HepG2 (cell line): ENCODE data around the gene POLR3E. TPM values are rescaled to one million over a fixed set of nuclear protein-coding genes. Genes with fewer than 3 reads are reported as not detected.
A peak's percentile ranks its signal among the peaks of the same experiment; 100 is the strongest.

Source experiments
- ARID2 ChIP-seq: sonication (generic); formaldehyde crosslinking; IDR thresholded peaks from 2 replicates; pipeline ENCODE4 v1.8.1; 2022; ENCODE audit warnings: mild to moderate bottlenecking, missing genetic modification reagents, borderline replicate concordance
- DMTF1 ChIP-seq: sonication (generic); formaldehyde crosslinking; IDR thresholded peaks from 2 replicates; pipeline ENCODE4 v1.4.0; 2020; ENCODE audit warnings: mild to moderate bottlenecking, missing genetic modification reagents
- EEA1 ChIP-seq: sonication (generic); formaldehyde crosslinking; IDR thresholded peaks from 2 replicates; pipeline ENCODE4 v1.5.1; 2020; ENCODE audit warnings: mild to moderate bottlenecking, missing genetic modification reagents, borderline replicate concordance
- FOSL2 ChIP-seq: sonication (generic); formaldehyde crosslinking; IDR thresholded peaks from 2 replicates; pipeline ENCODE4 v1.4.0; 2020; ENCODE audit warnings: missing genetic modification reagents
- HNRNPH1 ChIP-seq: fragments of 200-400 bp; formaldehyde crosslinking; optimal IDR thresholded peaks from 2 replicates; pipeline ENCODE3; 2017; ENCODE audit warnings: mild to moderate bottlenecking, low read depth, low read length
- HNRNPL ChIP-seq: fragments of 200-400 bp; formaldehyde crosslinking; IDR thresholded peaks from 2 replicates; pipeline ENCODE4 v1.6.1; 2017; ENCODE audit warnings: mild to moderate bottlenecking, low read depth, low read length
- HNRNPUL1 ChIP-seq: fragments of 200-400 bp; formaldehyde crosslinking; IDR thresholded peaks from 2 replicates; pipeline ENCODE4 v1.6.1; 2017; ENCODE audit warnings: low read depth, mild to moderate bottlenecking, low read length, moderate library complexity
- KAT2B ChIP-seq: fragments of 150-350 bp; IDR thresholded peaks from 2 replicates; pipeline ENCODE4 v1.6.1; 2014; ENCODE audit warnings: low read depth, low read length, borderline replicate concordance
- NFE2L2 ChIP-seq: fragments of 150-350 bp; IDR thresholded peaks from 2 replicates; pipeline ENCODE4 v1.6.1; 2014; ENCODE audit warnings: low read length
- PCBP2 ChIP-seq: fragments of 200-400 bp; formaldehyde crosslinking; optimal IDR thresholded peaks from 2 replicates; pipeline ENCODE3; 2018; ENCODE audit warnings: low read length, low read depth; ENCODE audit not compliant: poor library complexity, severe bottlenecking
- SAFB2 ChIP-seq: sonication (generic); formaldehyde crosslinking; IDR thresholded peaks from 2 replicates; pipeline ENCODE4 v1.5.1; 2020; ENCODE audit warnings: missing genetic modification reagents, low read depth, mild to moderate bottlenecking, borderline replicate concordance
- SALL2 ChIP-seq: sonication (generic); formaldehyde crosslinking; IDR thresholded peaks from 2 replicates; pipeline ENCODE4 v1.8.1; 2023; ENCODE audit warnings: mild to moderate bottlenecking, missing genetic modification reagents, inconsistent platforms
- SMYD3 ChIP-seq: sonication (generic); formaldehyde crosslinking; IDR thresholded peaks from 2 replicates; pipeline ENCODE4 v1.8.1; 2023; ENCODE audit warnings: mild to moderate bottlenecking, missing genetic modification reagents
- ZBTB3 ChIP-seq: sonication (generic); formaldehyde crosslinking; IDR thresholded peaks from 2 replicates; pipeline ENCODE4 v1.4.0; 2020; ENCODE audit warnings: low read depth, mild to moderate bottlenecking, moderate library complexity, missing genetic modification reagents, borderline replicate concordance
- ZBTB8A ChIP-seq: sonication (generic); formaldehyde crosslinking; IDR thresholded peaks from 2 replicates; pipeline ENCODE4 v1.4.0; 2020; ENCODE audit warnings: mild to moderate bottlenecking, low read depth, missing genetic modification reagents, borderline replicate concordance
- ZNF143 ChIP-seq: sonication (generic); formaldehyde crosslinking; IDR thresholded peaks from 2 replicates; pipeline ENCODE4 v1.4.0; 2020; ENCODE audit warnings: missing genetic modification reagents
- ZNF326 ChIP-seq: sonication (generic); formaldehyde crosslinking; IDR thresholded peaks from 2 replicates; pipeline ENCODE4 v1.4.0; 2020; ENCODE audit warnings: missing genetic modification reagents, borderline replicate concordance
- ZNF441 ChIP-seq: sonication (generic); formaldehyde crosslinking; IDR thresholded peaks from 2 replicates; pipeline ENCODE4 v1.7.0; 2021; ENCODE audit warnings: missing genetic modification reagents, borderline replicate concordance
- ZNF570 ChIP-seq: sonication (generic); formaldehyde crosslinking; IDR thresholded peaks from 2 replicates; pipeline ENCODE4 v1.4.0; 2020; ENCODE audit warnings: mild to moderate bottlenecking, missing genetic modification reagents, borderline replicate concordance
- ZSCAN12 ChIP-seq: sonication (generic); formaldehyde crosslinking; IDR thresholded peaks from 2 replicates; pipeline ENCODE4 v1.9.0; 2021; ENCODE audit warnings: mild to moderate bottlenecking, missing genetic modification reagents
- polyA plus RNA-seq, 8 experiments: library from polyadenylated mRNA; depleted of rRNA in 3 of 8; stranded (reverse) in 7 of 8; unstranded in 1 of 8; fragments of >200 nt; fragmentation: Illumina TruSeq in 4 of 8; extraction: Trizol in 4 of 8; gene quantifications; 2 replicates each; pipeline versions ENCODE4 v1.2.1 to v1.2.3, GENCODE V29; 2011 to 2016; ENCODE audit warnings: low read depth in 4 of 8, missing spikeins in 1 of 8, mixed read lengths in 1 of 8; ENCODE audit not compliant: insufficient read depth in 1 of 8
- total RNA-seq, 5 experiments: library from RNA; depleted of rRNA; stranded (reverse); fragments of >200 nt; fragmentation: Illumina TruSeq; extraction: Trizol; gene quantifications; 2 replicates each; pipeline ENCODE4 v1.2.3, GENCODE V29; 2016; ENCODE audit warnings: low read depth in 1 of 5
- TF ChIP-seq, protein P1 (sequence below): sonication (generic); formaldehyde crosslinking; IDR thresholded peaks from 2 replicates; pipeline ENCODE4 v1.5.1; 2020; ENCODE audit warnings: mild to moderate bottlenecking, missing genetic modification reagents, moderate library complexity
- TF ChIP-seq, protein P2 (sequence below): sonication (generic); formaldehyde crosslinking; IDR thresholded peaks from 2 replicates; pipeline ENCODE4 v1.4.0; 2020; ENCODE audit warnings: missing genetic modification reagents

The POLR3E gene
- total and polyA plus RNA-seq, 2 of the 13 experiments (the other 11 are each of a cell fraction or from before 2014, with no cell fraction given): 135 to 262 TPM

DNA sequence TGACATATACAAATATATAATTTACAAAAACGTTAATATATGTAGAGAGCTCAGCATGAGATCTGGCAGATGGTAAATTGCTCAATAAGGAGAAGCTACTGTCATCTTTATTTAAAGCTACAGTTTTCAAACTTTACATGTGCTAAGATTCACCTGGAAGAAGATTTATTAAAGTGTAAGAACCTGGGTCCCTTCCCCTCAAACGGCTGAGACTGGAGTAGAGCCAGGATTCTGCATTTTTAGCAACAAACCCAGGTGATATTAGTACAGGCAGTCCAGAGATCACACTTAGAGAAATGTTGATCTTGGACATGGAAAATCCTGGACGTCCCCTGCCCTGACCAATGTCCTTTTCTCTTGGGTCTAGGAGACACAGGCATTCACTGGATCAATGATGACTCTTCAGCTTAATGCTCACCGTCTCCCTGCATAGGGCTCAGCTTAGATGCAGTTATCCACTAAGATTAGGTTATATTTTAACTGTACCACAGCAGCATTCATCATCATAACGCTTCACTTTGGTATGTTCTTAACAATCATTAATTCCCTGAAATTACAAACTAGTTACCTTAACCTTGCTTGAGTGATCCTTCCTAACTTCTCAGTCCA, 56.8 kb downstream of the POLR3E start (continued):
- TF ChIP-seq, protein P1, sequence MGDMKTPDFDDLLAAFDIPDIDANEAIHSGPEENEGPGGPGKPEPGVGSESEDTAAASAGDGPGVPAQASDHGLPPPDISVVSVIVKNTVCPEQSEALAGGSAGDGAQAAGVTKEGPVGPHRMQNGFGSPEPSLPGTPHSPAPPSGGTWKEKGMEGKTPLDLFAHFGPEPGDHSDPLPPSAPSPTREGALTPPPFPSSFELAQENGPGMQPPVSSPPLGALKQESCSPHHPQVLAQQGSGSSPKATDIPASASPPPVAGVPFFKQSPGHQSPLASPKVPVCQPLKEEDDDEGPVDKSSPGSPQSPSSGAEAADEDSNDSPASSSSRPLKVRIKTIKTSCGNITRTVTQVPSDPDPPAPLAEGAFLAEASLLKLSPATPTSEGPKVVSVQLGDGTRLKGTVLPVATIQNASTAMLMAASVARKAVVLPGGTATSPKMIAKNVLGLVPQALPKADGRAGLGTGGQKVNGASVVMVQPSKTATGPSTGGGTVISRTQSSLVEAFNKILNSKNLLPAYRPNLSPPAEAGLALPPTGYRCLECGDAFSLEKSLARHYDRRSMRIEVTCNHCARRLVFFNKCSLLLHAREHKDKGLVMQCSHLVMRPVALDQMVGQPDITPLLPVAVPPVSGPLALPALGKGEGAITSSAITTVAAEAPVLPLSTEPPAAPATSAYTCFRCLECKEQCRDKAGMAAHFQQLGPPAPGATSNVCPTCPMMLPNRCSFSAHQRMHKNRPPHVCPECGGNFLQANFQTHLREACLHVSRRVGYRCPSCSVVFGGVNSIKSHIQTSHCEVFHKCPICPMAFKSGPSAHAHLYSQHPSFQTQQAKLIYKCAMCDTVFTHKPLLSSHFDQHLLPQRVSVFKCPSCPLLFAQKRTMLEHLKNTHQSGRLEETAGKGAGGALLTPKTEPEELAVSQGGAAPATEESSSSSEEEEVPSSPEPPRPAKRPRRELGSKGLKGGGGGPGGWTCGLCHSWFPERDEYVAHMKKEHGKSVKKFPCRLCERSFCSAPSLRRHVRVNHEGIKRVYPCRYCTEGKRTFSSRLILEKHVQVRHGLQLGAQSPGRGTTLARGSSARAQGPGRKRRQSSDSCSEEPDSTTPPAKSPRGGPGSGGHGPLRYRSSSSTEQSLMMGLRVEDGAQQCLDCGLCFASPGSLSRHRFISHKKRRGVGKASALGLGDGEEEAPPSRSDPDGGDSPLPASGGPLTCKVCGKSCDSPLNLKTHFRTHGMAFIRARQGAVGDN (CRISPR knock-in tag): no peak
- TF ChIP-seq, protein P2, sequence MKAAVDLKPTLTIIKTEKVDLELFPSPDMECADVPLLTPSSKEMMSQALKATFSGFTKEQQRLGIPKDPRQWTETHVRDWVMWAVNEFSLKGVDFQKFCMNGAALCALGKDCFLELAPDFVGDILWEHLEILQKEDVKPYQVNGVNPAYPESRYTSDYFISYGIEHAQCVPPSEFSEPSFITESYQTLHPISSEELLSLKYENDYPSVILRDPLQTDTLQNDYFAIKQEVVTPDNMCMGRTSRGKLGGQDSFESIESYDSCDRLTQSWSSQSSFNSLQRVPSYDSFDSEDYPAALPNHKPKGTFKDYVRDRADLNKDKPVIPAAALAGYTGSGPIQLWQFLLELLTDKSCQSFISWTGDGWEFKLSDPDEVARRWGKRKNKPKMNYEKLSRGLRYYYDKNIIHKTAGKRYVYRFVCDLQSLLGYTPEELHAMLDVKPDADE (CRISPR knock-in tag): no peak
- TF ChIP-seq HNRNPL: no peak
- TF ChIP-seq DMTF1 (CRISPR knock-in tag): no peak
- 0 out of 2 replicates have a peak, but pooled peaks have one; percentile 38 for TF ChIP-seq ZBTB3 (CRISPR knock-in tag)
- TF ChIP-seq FOSL2 (CRISPR knock-in tag): no peak; the same call in 1 of the 2 replicates
- no peak for TF ChIP-seq ZNF441 (CRISPR knock-in tag)
- TF ChIP-seq ZNF143: no peak
- no peak for TF ChIP-seq NFE2L2
- TF ChIP-seq SMYD3 (CRISPR knock-in tag): no peak
- TF ChIP-seq ZSCAN12: no peak
- TF ChIP-seq ZNF326 (CRISPR knock-in tag): no peak
- no peak for TF ChIP-seq ZBTB8A
- TF ChIP-seq ZNF570 (CRISPR knock-in tag): no peak
- no peak for TF ChIP-seq HNRNPH1
- no peak for TF ChIP-seq EEA1 (CRISPR knock-in tag)
- TF ChIP-seq KAT2B: no peak
- TF ChIP-seq SALL2 (CRISPR knock-in tag): no peak
- no peak for TF ChIP-seq SAFB2
- TF ChIP-seq HNRNPUL1: no peak
- no peak for TF ChIP-seq ARID2 (CRISPR knock-in tag)
- TF ChIP-seq PCBP2: no peak
